Thoracic aorta (tissue), 2 donors: ENCODE measurements around the gene ZNF697. TPM values are rescaled to one million over a fixed set of nuclear protein-coding genes. Genes with fewer than 3 reads are reported as not detected.
"Not testable (repeated sequence)": the region's sequence is repeated elsewhere in the genome, so short reads cannot be mapped to it uniquely, and the experiment has no call there.

Experiments
- ATAC-seq: fragments of 150-250 bp; one replicate; pipeline ENCODE4 v1.8.0; 2017; ENCODE audit warnings: low read depth; ENCODE audit not compliant: insufficient number of reproducible peaks, low FRiP score
- DNase-seq: peaks from one replicate; pipeline ENCODE4 v3.0.0-alpha.2; 2020; ENCODE audit warnings: low spot score
- H3K27ac ChIP-seq, 2 donors: fragments of 200-600 bp; sonication (generic); 1 replicate in 1 of 2; 2 replicates in 1 of 2; pipeline ENCODE4 v1.5.1; 2016; ENCODE audit warnings: mild to moderate bottlenecking in 2 of 2, moderate library complexity in 2 of 2
- H3K27me3 ChIP-seq: fragments of 200-600 bp; sonication (generic); replicated peaks from 2 replicates; pipeline ENCODE4 v1.6.0; 2016; ENCODE audit warnings: mild to moderate bottlenecking; ENCODE audit not compliant: insufficient read depth
- H3K36me3 ChIP-seq: fragments of 200-600 bp; sonication (generic); one replicate; pipeline ENCODE4 v1.5.1; 2016
- H3K4me1 ChIP-seq, 2 donors: fragments of 200-600 bp; sonication (generic); 1 replicate in 1 of 2; 2 replicates in 1 of 2; pipeline versions ENCODE4 v1.5.1 to v1.6.0; 2016; ENCODE audit warnings: low read depth in 2 of 2, mild to moderate bottlenecking in 1 of 2; ENCODE audit not compliant: control insufficient read depth in 1 of 2
- H3K4me3 ChIP-seq: fragments of 200-600 bp; sonication (generic); 2 replicates; pipeline ENCODE4 v1.5.1; 2016; ENCODE audit warnings: mild to moderate bottlenecking
- H3K9me3 ChIP-seq: fragments of 200-600 bp; sonication (generic); 2 replicates; pipeline ENCODE4 v1.5.1; 2016
- total RNA-seq, 2 donors: library from RNA; depleted of rRNA; stranded (reverse); fragments of >200 nt; gene quantifications; one replicate each; pipeline versions ENCODE4 v1.1.0 to v1.2.3, GENCODE V29; 2016
- TF ChIP-seq, protein P1 (sequence below): fragments of 200-600 bp; sonication (generic); IDR thresholded peaks from one replicate; pipeline ENCODE4 v1.5.1; 2019; ENCODE audit warnings: antibody characterized with exemption

Gene ZNF697
- total RNA-seq, 2 donors from 2014 or later: 0.95 to 4.1 TPM

GRCh38 chr1:119621705-119622104 is 26.4 kb downstream of the ZNF697 start:
- no peak for DNase-seq
- ATAC-seq: no peak

GRCh38 chr1:119617751-119618691 is 30.0 kb downstream of the ZNF697 start:
- H3K36me3 ChIP-seq: peaks cover 4% of the 10 kb centered on the region
- no peaks in the 10 kb centered on the region for H3K9me3 ChIP-seq
- no peak for DNase-seq
- ATAC-seq: no peak
- no peak overlapping the region for H3K4me3 ChIP-seq
- TF ChIP-seq, protein P1, sequence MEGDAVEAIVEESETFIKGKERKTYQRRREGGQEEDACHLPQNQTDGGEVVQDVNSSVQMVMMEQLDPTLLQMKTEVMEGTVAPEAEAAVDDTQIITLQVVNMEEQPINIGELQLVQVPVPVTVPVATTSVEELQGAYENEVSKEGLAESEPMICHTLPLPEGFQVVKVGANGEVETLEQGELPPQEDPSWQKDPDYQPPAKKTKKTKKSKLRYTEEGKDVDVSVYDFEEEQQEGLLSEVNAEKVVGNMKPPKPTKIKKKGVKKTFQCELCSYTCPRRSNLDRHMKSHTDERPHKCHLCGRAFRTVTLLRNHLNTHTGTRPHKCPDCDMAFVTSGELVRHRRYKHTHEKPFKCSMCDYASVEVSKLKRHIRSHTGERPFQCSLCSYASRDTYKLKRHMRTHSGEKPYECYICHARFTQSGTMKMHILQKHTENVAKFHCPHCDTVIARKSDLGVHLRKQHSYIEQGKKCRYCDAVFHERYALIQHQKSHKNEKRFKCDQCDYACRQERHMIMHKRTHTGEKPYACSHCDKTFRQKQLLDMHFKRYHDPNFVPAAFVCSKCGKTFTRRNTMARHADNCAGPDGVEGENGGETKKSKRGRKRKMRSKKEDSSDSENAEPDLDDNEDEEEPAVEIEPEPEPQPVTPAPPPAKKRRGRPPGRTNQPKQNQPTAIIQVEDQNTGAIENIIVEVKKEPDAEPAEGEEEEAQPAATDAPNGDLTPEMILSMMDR: no peak
- H3K27ac ChIP-seq: no peak overlapping the region
- peaks cover 5 to 22% of the 10 kb centered on the region in 2 donors for H3K4me1 ChIP-seq
- H3K27me3 ChIP-seq: no peaks in the 10 kb centered on the region

More at GRCh38 chr1:119621705-119622104, 26.4 kb downstream of the ZNF697 start:
- Histone ChIP-seq H3K4me3 (no peak overlapping the region), H3K27me3 (no peaks in the 10 kb centered on the region), H3K36me3 (peaks cover 4% of the 10 kb centered on the region), H3K4me1 (peaks cover 8 to 24% of the 10 kb centered on the region in 2 donors), H3K27ac (no peak overlapping the region), H3K9me3 (no peaks in the 10 kb centered on the region)
- TF ChIP-seq, protein P1: no peak

- peaks cover 5 to 22% of the 10 kb centered on the region in 2 donors for H3K4me1 ChIP-seq
- H3K9me3 ChIP-seq, H3K27me3 ChIP-seq, H3K27ac ChIP-seq, H3K36me3 ChIP-seq, ATAC-seq, H3K4me3 ChIP-seq, DNase-seq: not testable (repeated sequence)
These were observed 31.3 kb downstream of the ZNF697 start for GRCh38 chr1:119616748-119617147.

- not testable (repeated sequence) for ATAC-seq, H3K4me3 ChIP-seq
These were observed 33.0 kb downstream of the ZNF697 start for GRCh38 chr1:119615100-119615499.

DNA sequence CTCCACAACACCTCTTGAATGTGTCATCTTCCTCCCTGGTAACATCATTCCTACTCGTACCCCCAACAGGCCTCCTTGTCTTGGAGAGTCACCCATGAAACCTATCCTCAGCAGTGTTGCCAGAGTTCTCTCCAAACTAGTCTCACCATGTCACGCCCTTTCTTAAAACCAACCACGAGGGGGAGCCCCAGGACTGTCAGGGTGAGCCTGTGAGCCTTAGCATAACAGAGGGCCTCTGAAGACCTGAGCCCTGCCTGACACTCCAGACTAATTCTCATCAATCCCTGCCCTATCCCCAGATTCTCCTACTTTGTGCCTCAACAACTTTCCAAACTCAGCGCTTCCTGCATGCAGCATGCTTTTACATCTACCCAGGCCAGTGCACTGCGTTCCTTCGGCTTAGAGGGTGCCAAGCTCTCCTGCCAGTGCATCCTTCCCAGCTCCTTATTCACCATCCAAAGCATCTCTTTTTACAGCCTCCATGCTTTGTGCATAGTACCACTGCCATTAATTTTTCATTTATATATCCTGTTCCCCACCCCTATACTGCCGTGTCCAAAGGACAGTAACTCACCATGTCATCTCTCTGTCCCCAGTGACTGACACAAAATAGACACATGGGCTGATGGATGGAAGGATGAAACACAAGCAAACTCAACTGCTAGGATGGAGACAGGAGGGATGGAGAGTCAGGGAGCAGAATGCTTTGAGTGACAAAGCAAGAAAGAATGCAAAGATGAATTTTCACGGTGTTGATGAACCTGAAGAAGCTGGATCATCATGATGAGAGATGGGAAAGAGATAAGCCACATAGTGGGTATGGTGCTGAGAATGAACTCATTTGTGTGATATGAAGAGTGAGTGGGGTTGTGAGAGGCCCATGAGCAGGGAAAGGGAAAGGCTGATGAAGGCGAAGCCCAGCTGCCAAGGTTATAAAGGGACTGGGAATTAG is 34.0 kb downstream of the ZNF697 start:
- no peaks in the 10 kb centered on the region for H3K9me3 ChIP-seq
- H3K4me1 ChIP-seq: peaks cover 5 to 22% of the 10 kb centered on the region in 2 donors
- no peak overlapping the region for H3K27ac ChIP-seq

More at GRCh38 chr1:119615100-119615499, 33.0 kb downstream of the ZNF697 start:
- H3K4me1 ChIP-seq: peaks cover 5 to 22% of the 10 kb centered on the region in 2 donors
- DNase-seq, H3K9me3 ChIP-seq, H3K36me3 ChIP-seq, H3K27me3 ChIP-seq, H3K27ac ChIP-seq: not testable (repeated sequence)

More for the DNA sequence above, 34.0 kb downstream of the ZNF697 start:
- no peaks in the 10 kb centered on the region for H3K36me3 ChIP-seq
- ATAC-seq (peak; percentile 80), DNase-seq (peak; percentile 58)
- no peak overlapping the region for H3K4me3 ChIP-seq
- TF ChIP-seq, protein P1: peak; percentile 81
- no peaks in the 10 kb centered on the region for H3K27me3 ChIP-seq
